HT-29 (cell line): ENCODE measurements around the gene CYB5R2. TPM values are rescaled to one million over a fixed set of nuclear protein-coding genes. Genes with fewer than 3 reads are reported as not detected.
"Not testable (repeated sequence)": the region's sequence is repeated elsewhere in the genome, so short reads cannot be mapped to it uniquely, and the experiment has no call there.

ENCODE experiments used
- DNase-seq: peaks from one replicate; pipeline ENCODE4 v3.0.0-alpha.2; 2015; ENCODE audit warnings: low spot score
- total RNA-seq: library from RNA; depleted of rRNA; stranded (reverse); fragments of >200 nt; shearing (Covaris generic); gene quantifications from 2 replicates; pipeline ENCODE4 v1.2.3, GENCODE V29; 2014

Gene CYB5R2
- total RNA-seq, 1 experiment from 2014 or later: 0.13 TPM

DNA sequence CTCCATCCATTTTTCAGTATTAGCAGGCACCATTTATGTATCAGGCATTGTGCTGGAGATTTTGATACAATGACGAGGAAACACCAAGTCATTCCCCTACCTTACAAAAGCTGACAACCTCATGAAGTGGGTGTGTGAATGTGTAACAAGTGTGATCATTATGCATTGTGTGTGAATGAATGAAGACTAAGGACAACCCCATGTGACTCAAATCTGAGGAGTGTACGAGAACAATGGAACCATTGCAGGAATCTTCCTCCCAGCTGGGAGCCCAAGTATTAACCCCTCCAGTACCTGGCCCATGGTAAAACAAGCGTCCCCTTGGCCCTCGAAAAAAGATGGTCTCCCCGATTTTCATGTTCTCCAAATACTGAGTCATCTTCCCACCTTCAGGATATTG lies 4.4 kb downstream of the CYB5R2 start:
- no peak for DNase-seq

DNA sequence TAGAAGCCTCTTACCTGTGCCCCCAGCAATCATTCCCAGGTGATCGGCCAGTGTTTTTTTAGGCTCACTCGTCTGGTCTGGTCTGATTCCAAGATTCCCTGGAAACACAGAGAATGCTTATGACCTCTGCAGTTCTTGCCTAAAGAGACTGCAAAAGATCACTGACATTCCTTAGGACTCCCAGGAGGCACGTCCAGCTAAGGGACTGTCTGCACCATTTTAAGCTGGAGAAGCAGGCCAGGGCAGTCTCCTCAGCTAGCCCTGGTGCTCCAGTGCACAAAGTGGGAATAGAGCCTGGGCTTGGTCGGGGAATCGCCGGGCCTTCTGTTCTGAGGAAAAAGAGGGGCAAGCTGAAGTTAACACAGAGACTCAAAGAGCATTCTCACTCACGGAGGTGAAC lies 4.8 kb downstream of the CYB5R2 start:
- DNase-seq: no peak

DNA sequence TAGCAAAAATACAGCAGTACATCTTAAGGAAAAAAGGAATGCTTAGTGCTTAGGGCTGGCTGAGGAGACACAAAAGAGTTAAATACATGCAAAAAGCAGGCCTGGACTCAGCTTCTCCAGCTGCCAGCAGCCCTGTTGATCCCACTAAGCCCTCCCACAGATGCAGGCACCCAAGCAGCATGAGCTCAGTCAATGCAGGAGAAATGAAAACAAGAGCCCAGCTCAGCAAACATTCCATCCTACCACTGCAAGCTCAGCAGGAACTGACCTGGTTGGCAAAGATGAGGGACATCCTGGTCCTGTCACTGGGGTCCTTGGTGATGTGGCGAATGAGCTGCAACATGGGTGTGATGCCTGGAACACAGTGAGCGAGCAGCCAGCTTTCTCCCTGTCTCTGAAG lies 5.8 kb downstream of the CYB5R2 start:
- no peak for DNase-seq

DNA sequence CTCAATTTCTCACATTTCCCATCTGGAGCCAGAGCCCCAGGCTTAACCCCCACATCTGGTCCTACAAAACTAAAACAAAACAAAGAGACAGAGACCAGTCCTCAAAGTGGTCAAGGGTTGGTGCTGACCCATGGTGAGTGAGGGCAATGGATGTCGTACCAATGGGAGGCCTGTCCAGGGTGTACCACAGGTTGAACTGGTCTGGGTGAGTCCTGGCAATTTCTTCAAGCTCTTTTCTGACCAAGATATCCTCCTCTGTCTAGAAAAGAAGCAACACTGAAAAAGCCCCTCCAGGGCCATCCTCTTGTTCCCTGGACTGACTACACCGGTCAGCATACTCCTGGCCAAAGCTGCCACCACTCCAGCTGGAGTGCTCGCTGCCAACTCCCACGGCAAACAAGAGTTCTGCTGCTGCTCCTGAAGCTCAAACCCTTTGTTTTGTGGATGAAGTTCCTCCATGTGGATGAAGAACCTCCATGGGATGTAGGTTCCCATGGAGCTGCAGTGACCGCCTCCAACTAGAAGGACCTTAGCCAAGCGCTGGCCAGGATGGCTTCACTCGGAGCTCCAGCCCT lies 6.9 kb downstream of the CYB5R2 start:
- DNase-seq: no peak

DNA sequence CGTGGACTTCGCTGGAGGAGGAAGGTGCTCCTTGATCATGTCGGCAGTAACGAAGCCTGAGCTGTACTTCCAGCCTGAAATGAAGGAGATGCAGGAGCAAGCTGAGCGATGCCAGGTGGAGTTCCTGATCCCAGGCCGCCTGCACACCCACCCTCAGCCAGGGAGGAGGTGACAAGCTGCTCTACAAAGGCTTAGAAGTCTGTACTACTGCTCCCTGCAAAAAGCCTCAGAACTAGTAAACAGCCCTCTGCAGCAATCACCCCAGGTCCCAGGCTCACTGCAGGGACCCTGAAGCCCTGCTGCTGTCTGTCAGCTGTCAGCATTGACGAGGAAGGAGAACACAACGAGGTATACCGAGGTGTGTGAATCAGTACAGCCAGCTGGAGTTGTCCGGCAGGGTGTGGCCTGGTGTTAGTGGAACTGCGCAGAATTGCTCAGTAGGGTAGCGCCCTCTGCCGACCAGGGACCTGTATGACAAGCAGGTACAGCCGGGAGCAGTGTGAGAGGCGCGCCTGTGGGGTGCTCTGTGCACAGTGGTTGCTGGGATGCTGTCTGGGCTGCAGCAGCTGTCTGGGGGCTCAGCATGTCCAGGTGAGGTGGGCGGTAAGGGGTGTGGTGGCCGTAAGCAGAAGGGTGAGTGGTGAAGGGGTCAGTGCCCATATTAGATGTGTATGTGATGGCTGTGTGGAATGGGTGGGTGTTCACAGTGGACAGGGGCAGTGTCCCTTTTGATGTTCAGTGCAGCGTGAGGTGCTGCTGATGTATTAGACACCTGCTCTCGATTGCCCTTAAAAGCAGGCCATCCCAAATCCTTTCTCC lies 7.6 kb downstream of the CYB5R2 start:
- peak; percentile 94 for DNase-seq

DNA sequence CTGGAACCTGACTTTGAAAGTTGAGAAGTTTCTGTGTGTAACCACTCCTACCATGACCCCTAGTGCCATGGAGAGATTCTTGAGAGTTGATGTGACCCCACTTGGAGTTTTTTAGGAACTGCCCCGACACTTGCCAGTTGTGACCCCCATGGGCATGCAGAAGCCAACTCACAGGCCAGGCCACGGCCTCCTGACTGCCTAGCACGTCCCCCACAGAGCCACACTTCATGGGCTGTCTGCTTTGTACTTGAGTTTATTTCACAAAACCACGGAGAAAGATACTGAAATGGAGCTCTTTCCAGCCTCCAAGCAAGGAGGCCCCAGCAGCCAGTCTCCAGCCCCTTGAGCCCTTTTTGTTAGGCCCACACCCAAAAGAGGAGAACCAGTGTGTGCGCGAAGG lies 8.4 kb downstream of the CYB5R2 start:
- no peak for DNase-seq

DNA sequence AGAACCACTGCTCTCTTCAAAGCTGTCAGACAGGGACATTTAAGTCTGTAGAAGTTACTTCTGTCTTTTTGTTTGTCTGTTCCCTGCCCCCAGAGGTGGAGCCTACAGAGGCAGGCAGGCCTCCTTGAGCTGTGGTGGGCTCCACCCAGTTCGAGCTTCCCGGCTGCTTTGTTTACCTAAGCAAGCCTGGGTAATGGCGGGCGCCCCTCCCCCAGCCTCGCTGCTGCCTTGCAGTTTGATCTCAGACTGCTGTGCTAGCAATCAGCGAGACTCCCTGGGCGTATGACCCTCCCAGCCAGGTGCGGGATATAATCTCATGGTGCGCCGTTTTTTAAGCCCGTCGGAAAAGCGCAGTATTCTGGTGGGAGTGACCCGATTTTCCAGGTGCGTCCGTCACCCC lies 9.8 kb downstream of the CYB5R2 start:
- not testable (repeated sequence) for DNase-seq

DNA sequence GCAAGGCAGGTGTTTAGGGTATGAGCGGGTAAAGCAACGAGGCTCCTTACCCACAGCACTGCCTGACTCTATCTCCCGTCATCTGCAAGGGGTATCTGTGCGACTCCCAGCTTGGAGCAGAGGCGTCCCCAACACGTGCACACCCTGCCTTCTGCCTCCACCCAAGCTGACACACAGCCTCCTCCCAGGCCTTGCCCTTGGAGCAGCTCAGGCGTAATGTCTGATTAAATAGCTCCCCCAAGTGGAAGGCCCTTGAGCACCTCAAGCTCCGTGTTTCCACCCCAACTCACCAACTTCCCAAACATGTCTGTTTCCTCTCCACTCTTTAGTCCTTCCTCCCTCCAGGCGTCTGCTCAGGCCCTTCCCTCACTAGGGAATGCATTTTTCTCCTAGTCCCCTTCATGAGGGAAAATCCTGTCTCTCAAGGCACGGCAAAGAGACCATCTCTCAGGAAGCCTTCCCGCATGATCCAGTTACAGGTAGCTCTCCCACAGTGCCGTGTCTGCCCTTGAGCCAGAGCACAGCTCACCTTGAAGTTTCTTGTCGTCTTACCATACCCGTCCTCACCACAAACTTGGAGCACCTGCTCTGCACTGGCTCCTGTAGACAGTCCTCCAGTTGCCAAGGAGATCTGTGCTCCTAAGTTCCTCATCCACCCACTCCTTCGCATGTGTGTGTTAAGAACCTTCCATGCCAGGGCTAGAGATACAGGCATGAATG lies 15.8 kb downstream of the CYB5R2 start:
- peak; percentile 92 for DNase-seq

DNA sequence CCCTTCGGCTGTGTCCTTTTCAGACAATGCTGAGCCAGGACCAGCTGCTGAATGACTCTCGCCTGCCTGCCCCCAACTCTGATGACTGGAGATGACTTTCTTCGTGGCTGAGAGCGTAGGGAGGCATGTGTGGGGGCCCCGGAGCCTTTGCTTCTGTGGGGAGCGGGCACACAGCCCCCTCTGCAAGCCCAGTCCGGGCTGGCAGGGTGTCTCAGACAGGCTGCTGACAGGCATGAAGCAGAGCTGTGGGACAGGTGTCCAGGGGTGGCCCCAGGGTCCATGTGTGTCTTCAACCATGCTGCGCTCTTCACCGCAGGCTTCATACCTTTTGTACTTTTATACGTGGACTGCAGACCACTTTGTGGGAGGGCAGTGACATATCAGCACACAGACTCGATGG lies 16.6 kb downstream of the CYB5R2 start:
- DNase-seq: no peak

DNA sequence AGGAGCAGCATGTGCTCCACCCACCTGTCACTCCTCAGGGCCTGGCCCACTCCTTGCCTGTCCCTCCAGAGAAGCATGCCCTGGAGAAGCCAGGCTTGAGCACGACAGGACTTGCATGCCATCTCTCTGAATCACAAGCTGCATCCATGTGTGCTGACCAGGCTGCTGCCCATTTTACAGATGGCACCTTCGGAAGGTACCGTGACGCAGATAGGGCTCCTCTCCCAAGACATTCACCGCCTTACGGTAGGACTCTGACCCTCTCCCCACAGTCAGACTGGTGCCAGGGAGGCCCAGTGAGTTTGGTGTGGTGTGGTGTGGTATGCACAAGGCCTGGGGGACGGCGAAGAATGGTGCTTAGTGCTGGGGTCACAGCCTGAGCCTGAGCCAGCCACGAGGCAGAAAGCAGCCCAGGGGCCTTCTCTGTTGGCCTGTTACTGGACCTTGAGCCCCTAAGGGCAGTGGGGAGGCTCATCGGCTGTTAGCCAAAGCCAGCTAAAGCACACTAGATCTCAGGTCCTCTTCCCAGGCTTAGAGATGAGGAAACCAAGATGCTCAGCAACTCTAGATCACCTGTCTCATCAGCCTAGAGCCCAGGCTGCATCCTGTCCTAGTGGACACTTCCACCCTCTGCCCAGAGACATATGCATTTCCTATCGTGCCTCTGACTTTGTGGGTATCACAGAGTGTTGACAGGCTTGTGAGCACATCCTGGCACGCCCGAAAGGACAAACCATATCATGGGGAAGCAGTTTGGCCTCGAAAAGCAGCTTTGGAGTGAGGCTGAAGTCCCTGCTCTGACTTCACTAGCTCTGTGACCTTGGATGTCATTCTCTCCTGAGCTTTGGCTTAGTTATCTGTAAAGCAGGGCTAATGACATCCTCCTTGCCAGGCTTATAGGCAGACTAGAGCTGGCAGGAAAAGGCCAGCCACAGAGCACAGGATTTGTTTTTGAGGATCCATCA lies 17.8 kb downstream of the CYB5R2 start:
- no peak for DNase-seq

DNA sequence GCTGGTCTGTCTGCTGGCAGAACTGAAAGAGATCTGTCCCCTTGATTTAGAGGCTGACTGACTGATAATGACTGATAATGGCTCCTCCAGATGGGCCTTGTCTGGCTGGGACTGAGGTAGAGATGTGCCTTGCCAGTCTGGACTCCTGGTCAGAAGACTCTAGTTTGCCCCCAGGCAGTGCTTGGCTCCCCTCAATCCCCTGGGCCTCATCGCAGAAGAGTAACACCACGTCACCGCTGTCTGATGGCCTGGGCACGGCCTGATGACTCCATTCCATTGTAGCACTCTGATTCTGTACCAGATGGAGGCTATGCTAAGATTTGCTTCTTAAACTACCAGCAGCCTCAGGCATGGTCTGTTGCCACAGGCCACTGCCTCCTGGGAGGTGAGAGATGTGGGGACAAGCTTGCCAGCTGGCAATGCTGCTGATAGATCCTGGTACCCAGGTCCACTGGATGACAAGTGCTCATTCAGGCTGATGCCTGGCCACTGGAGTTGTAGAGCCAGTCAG lies 19.1 kb downstream of the CYB5R2 start:
- DNase-seq: no peak

DNA sequence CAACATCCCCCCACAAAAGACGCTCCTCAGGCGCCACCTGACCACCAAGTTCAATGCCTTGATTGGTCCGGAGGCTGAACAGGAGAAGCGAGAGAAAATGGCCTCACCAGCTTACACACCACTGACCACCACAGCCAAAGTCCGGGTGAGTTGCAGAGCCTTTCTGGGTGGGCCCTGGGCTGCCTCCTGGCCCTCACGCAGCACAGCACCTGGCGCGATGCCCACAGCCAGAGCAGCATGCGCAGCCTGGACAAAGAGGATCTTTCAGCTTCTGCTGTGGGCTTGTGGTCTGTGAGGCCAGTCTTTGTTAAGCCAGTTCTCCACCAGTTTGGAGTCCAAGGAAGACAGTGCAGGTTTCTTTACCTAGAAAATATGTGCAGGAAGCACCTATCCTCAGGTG lies 21.6 kb downstream of the CYB5R2 start:
- no peak for DNase-seq

DNA sequence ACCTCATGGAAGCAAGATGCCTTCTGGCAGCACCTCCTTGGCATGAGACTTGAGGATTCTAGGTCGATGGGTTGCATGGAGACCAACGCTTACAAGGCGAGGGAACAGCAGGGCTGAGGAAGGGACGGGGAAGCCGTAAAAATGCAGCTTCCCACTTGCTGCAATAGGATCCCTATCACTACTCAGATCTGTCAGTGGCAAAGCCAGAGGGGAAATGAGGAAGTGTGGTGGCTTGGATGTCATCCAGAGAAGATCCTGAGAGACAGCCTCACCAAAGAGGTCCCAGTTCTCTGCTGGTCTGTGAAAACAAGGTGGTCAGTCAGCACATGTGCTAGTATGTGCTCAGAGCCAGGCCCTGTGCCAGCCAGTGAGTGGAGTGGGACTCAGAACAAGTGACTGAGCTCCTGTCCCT lies 22.2 kb downstream of the CYB5R2 start:
- no peak for DNase-seq

DNA sequence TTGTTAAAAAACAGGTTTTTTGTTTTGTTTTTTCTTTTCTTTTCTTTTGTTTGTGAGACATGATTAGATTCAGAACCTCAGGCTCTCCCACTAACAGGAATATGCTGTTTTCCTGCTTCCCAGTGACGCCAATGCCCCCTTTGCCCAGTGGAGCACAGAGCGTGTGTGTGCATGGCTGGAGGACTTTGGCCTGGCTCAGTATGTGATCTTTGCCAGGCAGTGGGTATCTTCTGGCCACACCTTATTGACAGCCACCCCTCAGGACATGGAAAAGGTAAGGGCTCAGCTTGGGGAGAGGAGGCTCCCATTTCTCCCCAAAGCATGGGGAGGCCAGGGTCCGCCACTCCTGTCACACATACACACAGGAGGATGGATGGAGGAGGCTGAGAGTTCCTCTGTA lies 25.0 kb downstream of the CYB5R2 start:
- no peak for DNase-seq

DNA sequence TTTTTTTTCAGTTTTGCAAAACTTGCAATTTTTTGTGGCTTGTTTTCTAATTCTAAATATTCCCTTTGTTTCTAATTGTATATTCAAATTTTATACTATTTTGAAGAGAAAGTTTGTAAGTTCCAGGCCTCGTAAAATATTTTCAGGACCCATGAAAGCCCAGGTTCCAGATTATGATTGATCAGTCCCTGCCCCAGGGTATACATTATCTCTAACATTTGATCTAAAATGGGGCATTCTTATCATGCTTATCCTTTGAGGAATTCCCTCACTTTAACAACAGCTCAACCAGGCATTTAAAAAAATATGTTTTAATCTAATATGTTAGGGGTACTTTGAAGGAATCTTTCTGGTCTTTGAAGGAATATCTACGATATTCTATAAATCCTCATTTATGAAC lies 26.4 kb downstream of the CYB5R2 start:
- DNase-seq: no peak

DNA sequence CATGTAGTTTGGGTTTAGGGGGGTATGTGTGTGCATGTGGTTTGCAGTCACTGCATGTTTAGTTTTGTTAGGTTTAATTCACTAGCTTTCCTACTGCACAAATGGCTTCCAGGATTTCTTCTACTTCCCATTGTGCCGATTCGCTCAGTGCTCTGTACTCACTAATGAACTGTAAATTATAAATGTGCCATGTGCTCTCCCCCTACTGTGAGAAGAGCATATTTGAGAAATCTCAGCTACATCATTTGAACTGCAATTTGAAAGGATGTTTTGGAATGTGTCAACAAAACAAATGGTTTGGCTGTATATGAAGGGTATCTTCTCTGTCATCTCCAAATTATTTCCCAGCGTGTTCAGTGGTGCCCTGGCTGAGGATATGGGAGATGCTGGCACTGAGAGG lies 28.1 kb downstream of the CYB5R2 start:
- no peak for DNase-seq

DNA sequence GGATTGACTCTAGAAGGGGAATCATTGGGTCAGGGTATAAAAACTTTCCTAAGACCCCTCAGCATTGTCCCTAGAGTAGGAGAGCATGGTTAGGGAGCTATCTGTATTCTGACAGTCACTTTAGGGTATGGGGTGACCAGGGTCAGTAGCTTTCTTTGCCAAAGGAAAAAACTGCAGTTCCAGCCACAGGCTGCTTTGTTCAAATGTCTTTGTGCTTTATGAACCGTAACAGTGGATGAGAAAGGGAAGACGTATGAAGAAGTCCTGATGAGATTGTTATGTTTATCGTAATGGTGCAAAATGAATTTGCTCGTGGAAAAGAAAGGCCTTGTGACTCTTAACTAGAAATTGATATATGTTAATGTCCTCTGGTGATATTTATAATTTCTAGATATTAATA lies 30.0 kb downstream of the CYB5R2 start:
- no peak for DNase-seq

DNA sequence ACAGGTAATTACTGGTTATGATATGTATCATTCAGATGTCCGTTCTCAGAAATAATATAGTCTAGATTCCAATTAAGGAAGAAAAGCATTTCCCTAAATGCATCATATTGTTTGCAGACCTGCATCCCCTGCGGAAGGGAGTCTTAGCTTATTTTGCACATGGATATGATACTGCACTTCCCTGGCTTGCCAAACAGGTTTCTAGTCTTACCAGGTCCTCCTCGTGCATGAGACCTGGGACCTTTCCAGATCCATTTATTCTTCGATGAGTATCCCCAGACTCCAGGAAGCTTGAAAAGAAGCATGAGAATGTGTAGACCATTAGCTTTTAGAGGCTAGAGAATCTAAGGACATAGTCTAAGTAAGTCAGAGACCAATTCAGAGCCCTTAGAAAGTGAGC lies 30.6 kb downstream of the CYB5R2 start:
- no peak for DNase-seq

DNA sequence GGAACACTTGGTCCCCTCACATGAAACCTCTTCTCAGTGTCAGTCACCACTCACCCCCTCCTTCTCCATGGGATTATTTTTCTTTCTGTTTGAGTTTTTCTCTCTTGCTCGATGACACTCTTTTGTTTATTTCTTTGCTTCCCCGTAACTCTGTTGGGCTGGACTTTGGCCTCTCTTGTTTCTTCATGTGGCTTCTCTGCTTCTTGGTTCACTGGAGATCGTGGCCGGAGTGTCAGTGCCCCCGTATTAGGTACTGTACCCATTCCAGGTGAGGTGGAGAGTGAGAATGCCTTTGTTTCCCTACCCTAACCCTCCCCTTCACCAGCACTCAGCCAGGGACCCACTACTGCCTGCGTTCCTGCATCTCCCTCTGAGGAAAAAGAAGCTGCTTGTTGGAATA lies 32.5 kb downstream of the CYB5R2 start:
- no peak for DNase-seq

DNA sequence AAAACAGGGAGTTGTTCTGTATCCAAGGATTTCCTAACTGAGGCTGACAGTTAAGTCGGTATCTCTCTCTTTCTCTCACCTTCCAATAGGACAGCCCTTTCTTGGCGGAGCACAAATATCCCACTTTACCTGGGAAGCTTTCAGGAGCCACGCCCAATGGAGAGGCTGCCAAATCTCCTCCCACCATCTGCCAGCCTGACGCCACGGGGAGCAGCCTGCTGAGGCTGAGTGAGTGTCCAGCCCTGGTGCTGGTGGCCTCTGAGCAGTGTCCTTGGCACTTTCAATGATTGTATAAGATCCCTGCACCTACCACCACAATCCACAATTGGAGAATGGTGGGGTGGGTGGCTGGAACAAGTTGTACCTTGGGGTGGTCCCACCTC lies 33.7 kb downstream of the CYB5R2 start:
- DNase-seq: peak; percentile 58
